Endothelial cell of umbilical vein (primary cell): Measurements from ENCODE around the gene INCENP. TPM values are rescaled to one million over a fixed set of nuclear protein-coding genes. Genes with fewer than 3 reads are reported as not detected.

Source experiments
- BruUV-seq: library from RNA; stranded (reverse); fragments of 400-500 nt; replicated peaks from 2 replicates; lab custom pipeline; 2021; lab: Mats Ljungman, UMichigan
- CTCF ChIA-PET: fragments of 300-600, 350-600 bp; sonication (Branson Sonifier 250); formaldehyde crosslinking; loops from one replicate; lab custom pipeline; 2021; ENCODE audit warnings: antibody characterized with exemption, inconsistent platforms; lab: Charles Lee
- POLR2A ChIA-PET: fragments of 300-600, 350-600 bp; sonication (Branson Sonifier 250); formaldehyde crosslinking; loops from one replicate; lab custom pipeline; 2021; ENCODE audit warnings: antibody characterized with exemption, inconsistent platforms; lab: Charles Lee
- DNase-seq: peaks from one replicate; pipeline ENCODE4 v3.0.0-alpha.2; 2011; ENCODE audit warnings: low read depth, low spot score
- FAIRE-seq: peaks from 2 replicates; lab custom pipeline; 2011; peaks lifted over from hg19 to GRCh38; lab: Jason Lieb, UNC
- H2AFZ ChIP-seq: 2 replicates; pipeline ENCODE4 v1.6.0; 2012; ENCODE audit warnings: low read depth, low read length, control low read depth, inconsistent platforms
- H3K27ac ChIP-seq: 2 replicates; pipeline ENCODE4 v1.5.1; 2011; ENCODE audit warnings: low read depth, mild to moderate bottlenecking, control low read depth, low read length, moderate library complexity; ENCODE audit not compliant: insufficient read depth
- H3K27me3 ChIP-seq, 2 experiments: 2 replicates each; pipeline versions ENCODE4 v1.6.0 to v1.6.1; 2011; ENCODE audit warnings: low read length in 2 of 2, mixed read lengths in 1 of 2; ENCODE audit not compliant: control insufficient read depth in 2 of 2, insufficient read depth in 2 of 2
- H3K36me3 ChIP-seq, 2 experiments: 2 replicates in 1 of 2; 3 replicates in 1 of 2; pipeline ENCODE4 v1.5.1; 2011; ENCODE audit warnings: low read length in 2 of 2, mild to moderate bottlenecking in 1 of 2, moderate library complexity in 1 of 2; ENCODE audit not compliant: control insufficient read depth in 2 of 2, insufficient read depth in 2 of 2; ENCODE audit errors: extremely low read depth in 1 of 2
- H3K4me1 ChIP-seq: 3 replicates; pipeline ENCODE4 v1.5.1; 2011; ENCODE audit warnings: mild to moderate bottlenecking, low read length; ENCODE audit not compliant: control insufficient read depth, insufficient read depth; ENCODE audit errors: extremely low read depth
- H3K4me2 ChIP-seq: 2 replicates; pipeline ENCODE4 v1.6.1; 2011; ENCODE audit warnings: low read length, control low read depth, mixed read lengths; ENCODE audit not compliant: insufficient read depth
- H3K4me3 ChIP-seq, 3 experiments: fragments of 200-600 bp in 1 of 3; sonication (generic), shearing (Covaris generic) in 1 of 3; replicated peaks in 1 of 3; 2 replicates each; pipeline ENCODE4 v1.5.1; 2011 to 2016; ENCODE audit warnings: control low read depth in 3 of 3, low read length in 3 of 3, mild to moderate bottlenecking in 2 of 3, inconsistent platforms in 1 of 3, low read depth in 1 of 3, moderate library complexity in 1 of 3; ENCODE audit not compliant: insufficient read depth in 1 of 3
- H3K79me2 ChIP-seq: 2 replicates; pipeline ENCODE4 v1.6.0; 2012; ENCODE audit warnings: low read length, inconsistent platforms; ENCODE audit not compliant: control insufficient read depth, insufficient read depth
- H3K9ac ChIP-seq: replicated peaks from 2 replicates; pipeline ENCODE3; 2011; ENCODE audit warnings: low read length, control low read depth; ENCODE audit not compliant: insufficient read depth; ENCODE audit errors: extremely low read depth
- H3K9me1 ChIP-seq: replicated peaks from 3 replicates; pipeline ENCODE4 v1.6.0; 2011; ENCODE audit warnings: mild to moderate bottlenecking, low read length; ENCODE audit not compliant: control insufficient read depth, insufficient read depth; ENCODE audit errors: extremely low read depth
- H3K9me3 ChIP-seq: replicated peaks from 2 replicates; pipeline ENCODE4 v1.5.1; 2012; ENCODE audit warnings: low read length, inconsistent platforms; ENCODE audit not compliant: control insufficient read depth, insufficient read depth
- H4K20me1 ChIP-seq: replicated peaks from 2 replicates; pipeline ENCODE3; 2011; ENCODE audit warnings: mild to moderate bottlenecking, low read length; ENCODE audit not compliant: control insufficient read depth, insufficient read depth; ENCODE audit errors: extremely low read depth
- EZH2 ChIP-seq: IDR thresholded peaks from 2 replicates; pipeline ENCODE4 v1.6.1; 2012; ENCODE audit warnings: borderline replicate concordance, low read depth, mild to moderate bottlenecking, moderate library complexity, low read length, inconsistent platforms; ENCODE audit not compliant: severe bottlenecking
- FOS ChIP-seq: IDR thresholded peaks from 2 replicates; pipeline ENCODE4 v1.6.1; 2011; ENCODE audit warnings: mild to moderate bottlenecking, low read length, moderate library complexity, borderline replicate concordance; ENCODE audit not compliant: insufficient read depth
- GATA2 ChIP-seq: IDR thresholded peaks from 2 replicates; pipeline ENCODE4 v1.7.0; 2011; ENCODE audit warnings: low read depth, mild to moderate bottlenecking, moderate library complexity, mixed read lengths, low read length; ENCODE audit not compliant: insufficient read length, insufficient read depth
- JUN ChIP-seq: IDR thresholded peaks from 2 replicates; pipeline ENCODE4 v1.6.1; 2011; ENCODE audit warnings: borderline replicate concordance, low read depth; ENCODE audit not compliant: insufficient read length, insufficient read depth
- MYC ChIP-seq: IDR thresholded peaks from one replicate; pipeline ENCODE4 v1.6.1; 2011; ENCODE audit warnings: mild to moderate bottlenecking, low read depth, low read length
- POLR2A ChIP-seq: IDR thresholded peaks from 2 replicates; pipeline ENCODE4 v1.6.1; 2012; ENCODE audit warnings: low read depth, mild to moderate bottlenecking, control low read depth, low read length
- POLR2AphosphoS5 ChIP-seq: IDR thresholded peaks from 2 replicates; pipeline ENCODE4 v1.6.1; 2012; ENCODE audit warnings: low read depth, mild to moderate bottlenecking, control low read depth, low read length, moderate library complexity; ENCODE audit not compliant: insufficient read depth
- dilution Hi-C: fragments of 300-500 bp; cut with MboI; formaldehyde crosslinking; loops from one replicate; pipeline ENCODE4 v1.15.0; 2019; ENCODE audit warnings: low sequenced_read_pairs; ENCODE audit not compliant: extremely low pct_ligation_motif_present
- intact Hi-C: fragments of 100-400 bp; cut with micrococcal nuclease; formaldehyde crosslinking; loops from one replicate; pipeline ENCODE4 v1.10.0; 2022
- polyA plus RNA-seq, 4 experiments: library from polyadenylated mRNA; depleted of rRNA in 3 of 4; stranded (reverse) in 3 of 4; unstranded in 1 of 4; fragments of >200 nt; gene quantifications; 2 replicates each; pipeline versions ENCODE4 v1.2.1 to v1.2.3, GENCODE V29; 2011 to 2012; ENCODE audit warnings: missing spikeins in 1 of 4
- total RNA-seq: library from RNA; stranded (reverse); gene quantifications from 2 replicates; pipeline ENCODE4 v1.2.3, GENCODE V29; 2021
- TF ChIP-seq, protein P1 (sequence below): IDR thresholded peaks from 2 replicates; pipeline ENCODE4 v1.6.1; 2011; ENCODE audit not compliant: insufficient read depth, insufficient read length
- TF ChIP-seq, protein P2 (sequence below), 2 donors: IDR thresholded peaks; 1 replicate in 1 of 2; 2 replicates in 1 of 2; pipeline ENCODE4 v1.5.1; 2011; ENCODE audit warnings: low read length in 2 of 2, mild to moderate bottlenecking in 2 of 2, moderate library complexity in 2 of 2, control low read depth in 1 of 2, inconsistent platforms in 1 of 2, low read depth in 1 of 2; ENCODE audit not compliant: insufficient read depth in 1 of 2; ENCODE audit errors: extremely low read depth in 1 of 2

INCENP gene
- total and polyA plus RNA-seq, 2 donors (not counting 3 experiments of a cell fraction or from before 2014, with no cell fraction given) = 22.9 to 86.8 TPM

GRCh38 chr11:62141111-62142042, 17.6 kb downstream of the INCENP start:
- TF ChIP-seq MYC = no peak
- no peak for TF ChIP-seq JUN
- no peak for TF ChIP-seq POLR2A
- TF ChIP-seq, protein P1, sequence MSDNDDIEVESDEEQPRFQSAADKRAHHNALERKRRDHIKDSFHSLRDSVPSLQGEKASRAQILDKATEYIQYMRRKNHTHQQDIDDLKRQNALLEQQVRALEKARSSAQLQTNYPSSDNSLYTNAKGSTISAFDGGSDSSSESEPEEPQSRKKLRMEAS = no peak
- no peak for TF ChIP-seq POLR2AphosphoS5
- no peak for TF ChIP-seq EZH2
- no peak for TF ChIP-seq FOS
- TF ChIP-seq, protein P2, sequence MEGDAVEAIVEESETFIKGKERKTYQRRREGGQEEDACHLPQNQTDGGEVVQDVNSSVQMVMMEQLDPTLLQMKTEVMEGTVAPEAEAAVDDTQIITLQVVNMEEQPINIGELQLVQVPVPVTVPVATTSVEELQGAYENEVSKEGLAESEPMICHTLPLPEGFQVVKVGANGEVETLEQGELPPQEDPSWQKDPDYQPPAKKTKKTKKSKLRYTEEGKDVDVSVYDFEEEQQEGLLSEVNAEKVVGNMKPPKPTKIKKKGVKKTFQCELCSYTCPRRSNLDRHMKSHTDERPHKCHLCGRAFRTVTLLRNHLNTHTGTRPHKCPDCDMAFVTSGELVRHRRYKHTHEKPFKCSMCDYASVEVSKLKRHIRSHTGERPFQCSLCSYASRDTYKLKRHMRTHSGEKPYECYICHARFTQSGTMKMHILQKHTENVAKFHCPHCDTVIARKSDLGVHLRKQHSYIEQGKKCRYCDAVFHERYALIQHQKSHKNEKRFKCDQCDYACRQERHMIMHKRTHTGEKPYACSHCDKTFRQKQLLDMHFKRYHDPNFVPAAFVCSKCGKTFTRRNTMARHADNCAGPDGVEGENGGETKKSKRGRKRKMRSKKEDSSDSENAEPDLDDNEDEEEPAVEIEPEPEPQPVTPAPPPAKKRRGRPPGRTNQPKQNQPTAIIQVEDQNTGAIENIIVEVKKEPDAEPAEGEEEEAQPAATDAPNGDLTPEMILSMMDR (IDR thresholded peaks at IDR 0.05; ENCODE audit: extremely low read depth in 1 of 2, insufficient read depth in 1 of 2, low read depth in 1 of 2, low read length in 2 of 2) = no peak
- no peak for TF ChIP-seq GATA2
- H4K20me1 ChIP-seq = no peaks in the 10 kb centered on the region
- H3K9ac ChIP-seq = no peak overlapping the region
- H3K4me2 ChIP-seq = no peak overlapping the region
- H3K4me1 ChIP-seq = no peaks in the 10 kb centered on the region
- intact Hi-C loops (loop anchor here (2.0 kb wide), 1 partner anchor 67 kb away; the partner anchor contains the start of gene SCGB2A1), dilution Hi-C loops (no loop called here)
- POLR2A ChIA-PET = no interaction called here
- DNase-seq = no peak
- H3K9me1 ChIP-seq = no peaks in the 10 kb centered on the region
- no TSS peak for BruUV-seq
- no peak overlapping the region for H3K4me3 ChIP-seq
- peaks cover 29 to 41% of the 10 kb centered on the region in 2 experiments for H3K36me3 ChIP-seq
- no peak overlapping the region for H3K27ac ChIP-seq
- H3K79me2 ChIP-seq = peaks cover 18% of the 10 kb centered on the region
- no peak overlapping the region for H2AFZ ChIP-seq
- no peaks in the 10 kb centered on the region for H3K27me3 ChIP-seq
- H3K9me3 ChIP-seq = no peaks in the 10 kb centered on the region
- FAIRE-seq = no peak
- CTCF ChIA-PET = interaction anchor here (2.9 kb wide), 1 partner anchor 9 kb away, joined by 11 read pairs; no protein-coding TSS in a partner anchor
